Measurements from ENCODE around the gene ZBTB40. TPM values are rescaled to one million over a fixed set of nuclear protein-coding genes. Genes with fewer than 3 reads are reported as not detected.

The ZBTB40 gene
- total RNA-seq, 1 donor from 2014 or later, result 14.9 TPM

- Histone ChIP-seq H2AFZ (replicated peaks) (no peak overlapping the region), H3K4me1 (no peaks in the 10 kb centered on the region), H3K27me3 (no peaks in the 10 kb centered on the region), H3K4me3 (no peak overlapping the region), H3F3A (ENCODE audit: low read depth) (no peaks in the 10 kb centered on the region), H3K4me2 (no peak overlapping the region), H3K9me3 (ENCODE audit: low read depth) (peaks cover 8% of the 10 kb centered on the region), H3K9ac (no peak overlapping the region), H3K27ac (no peak overlapping the region), H3K36me3 (peaks cover 4% of the 10 kb centered on the region), H3K79me2 (ENCODE audit: low read depth) (no peaks in the 10 kb centered on the region), H4K20me1 (ENCODE audit: low read depth) (no peaks in the 10 kb centered on the region)
- DNase-seq (ENCODE audit: low spot score), result no peak
- TF ChIP-seq CTCF (IDR thresholded peaks at IDR 0.05) (no peak), EZH2 (IDR thresholded peaks at IDR 0.05) (no peak), EZH2phosphoT487 (IDR thresholded peaks at IDR 0.05) (no peak)
- Mint-ChIP-seq H3K4me3 (no peak overlapping the region), H3K9me3 (peaks cover 20% of the 10 kb centered on the region), H3K36me3 (no peaks in the 10 kb centered on the region), H3K27me3 (ENCODE audit: insufficient read depth, low read depth) (peaks cover 2% of the 10 kb centered on the region), H3K4me1 (peaks cover 7% of the 10 kb centered on the region), H3K27ac (no peak overlapping the region)
These were observed 6.8 kb upstream of the ZBTB40 start for GRCh38 chr1:22444856-22445255.

- H3K79me2 ChIP-seq (ENCODE audit: low read depth), result peaks cover 4% of the 10 kb centered on the region
- no peaks in the 10 kb centered on the region for H3K9me3 ChIP-seq (ENCODE audit: low read depth)
- DNase-seq (ENCODE audit: low spot score), result no peak
- H3K36me3 ChIP-seq, result no peaks in the 10 kb centered on the region
- H2AFZ ChIP-seq (replicated peaks), result no peak overlapping the region
- H3K9ac ChIP-seq, result no peak overlapping the region
- H3K4me1 Mint-ChIP-seq, result peaks cover 18% of the 10 kb centered on the region
- H3F3A ChIP-seq (ENCODE audit: low read depth), result peaks cover 20% of the 10 kb centered on the region
- no peaks in the 10 kb centered on the region for H3K27me3 ChIP-seq
- H3K27ac Mint-ChIP-seq, result no peak overlapping the region
- no peaks in the 10 kb centered on the region for H3K9me3 Mint-ChIP-seq
- H3K4me3 ChIP-seq, result no peak overlapping the region
- no peak overlapping the region for H3K4me3 Mint-ChIP-seq
- H3K36me3 Mint-ChIP-seq, result no peaks in the 10 kb centered on the region
- H3K27ac ChIP-seq, result no peak overlapping the region
- H3K4me2 ChIP-seq, result no peak overlapping the region
- TF ChIP-seq EZH2 (IDR thresholded peaks at IDR 0.05), result no peak
- no peak for TF ChIP-seq EZH2phosphoT487 (IDR thresholded peaks at IDR 0.05)
- no peak for TF ChIP-seq CTCF (IDR thresholded peaks at IDR 0.05)
- peaks cover under 1% of the 10 kb centered on the region for H3K4me1 ChIP-seq
- H3K27me3 Mint-ChIP-seq (ENCODE audit: insufficient read depth, low read depth), result peaks cover 2% of the 10 kb centered on the region
- no peaks in the 10 kb centered on the region for H4K20me1 ChIP-seq (ENCODE audit: low read depth)
These were observed 4.0 kb upstream of the ZBTB40 start for GRCh38 chr1:22447621-22448111.

GRCh38 chr1:22449636-22450035 lies 2.0 kb upstream of the ZBTB40 start:
- Mint-ChIP-seq H3K27ac (no peak overlapping the region), H3K36me3 (no peaks in the 10 kb centered on the region), H3K4me3 (no peak overlapping the region), H3K9me3 (no peaks in the 10 kb centered on the region), H3K4me1 (peaks cover 32% of the 10 kb centered on the region), H3K27me3 (ENCODE audit: insufficient read depth, low read depth) (peaks cover 2% of the 10 kb centered on the region)
- DNase-seq (ENCODE audit: low spot score), result no peak
- Histone ChIP-seq H3K36me3 (no peaks in the 10 kb centered on the region), H3F3A (ENCODE audit: low read depth) (peaks cover 20% of the 10 kb centered on the region), H3K27ac (no peak overlapping the region), H3K9me3 (ENCODE audit: low read depth) (no peaks in the 10 kb centered on the region), H3K4me3 (no peak overlapping the region), H3K27me3 (no peaks in the 10 kb centered on the region), H3K9ac (no peak overlapping the region), H3K79me2 (ENCODE audit: low read depth) (peaks cover 24% of the 10 kb centered on the region), H3K4me2 (no peak overlapping the region), H2AFZ (replicated peaks) (no peak overlapping the region), H4K20me1 (ENCODE audit: low read depth) (no peaks in the 10 kb centered on the region), H3K4me1 (peaks cover 7% of the 10 kb centered on the region)
- TF ChIP-seq EZH2 (IDR thresholded peaks at IDR 0.05), result no peak
- TF ChIP-seq CTCF (IDR thresholded peaks at IDR 0.05), result no peak
- TF ChIP-seq EZH2phosphoT487 (IDR thresholded peaks at IDR 0.05), result no peak

Measured in neural progenitor cell (in vitro differentiated cells).